Vagina (tissue), 2 donors: Measurements from ENCODE around the gene F12.

Experiments used
- POLR2A ChIP-seq, 2 donors: fragments of 450-650 bp; IDR thresholded peaks; one replicate each; pipeline ENCODE4 v1.6.1; 2017; ENCODE audit warnings: antibody characterized with exemption in 2 of 2, mild to moderate bottlenecking in 2 of 2, moderate library complexity in 2 of 2
- TF ChIP-seq, protein P1 (sequence below), 3 experiments: fragments of 450-650 bp in 2 of 3; fragments of 200-600 bp in 1 of 3; sonication (generic) in 1 of 3; IDR thresholded peaks; one replicate each; pipeline ENCODE4 v1.5.1; 2017 to 2019; ENCODE audit warnings: antibody characterized with exemption in 3 of 3, mild to moderate bottlenecking in 2 of 3, moderate library complexity in 2 of 3

GRCh38 chr5:177429248-177430040, 20.1 kb upstream of the F12 start:
- TF ChIP-seq POLR2A (IDR thresholded peaks at IDR 0.05) = no peak
- TF ChIP-seq, protein P1, sequence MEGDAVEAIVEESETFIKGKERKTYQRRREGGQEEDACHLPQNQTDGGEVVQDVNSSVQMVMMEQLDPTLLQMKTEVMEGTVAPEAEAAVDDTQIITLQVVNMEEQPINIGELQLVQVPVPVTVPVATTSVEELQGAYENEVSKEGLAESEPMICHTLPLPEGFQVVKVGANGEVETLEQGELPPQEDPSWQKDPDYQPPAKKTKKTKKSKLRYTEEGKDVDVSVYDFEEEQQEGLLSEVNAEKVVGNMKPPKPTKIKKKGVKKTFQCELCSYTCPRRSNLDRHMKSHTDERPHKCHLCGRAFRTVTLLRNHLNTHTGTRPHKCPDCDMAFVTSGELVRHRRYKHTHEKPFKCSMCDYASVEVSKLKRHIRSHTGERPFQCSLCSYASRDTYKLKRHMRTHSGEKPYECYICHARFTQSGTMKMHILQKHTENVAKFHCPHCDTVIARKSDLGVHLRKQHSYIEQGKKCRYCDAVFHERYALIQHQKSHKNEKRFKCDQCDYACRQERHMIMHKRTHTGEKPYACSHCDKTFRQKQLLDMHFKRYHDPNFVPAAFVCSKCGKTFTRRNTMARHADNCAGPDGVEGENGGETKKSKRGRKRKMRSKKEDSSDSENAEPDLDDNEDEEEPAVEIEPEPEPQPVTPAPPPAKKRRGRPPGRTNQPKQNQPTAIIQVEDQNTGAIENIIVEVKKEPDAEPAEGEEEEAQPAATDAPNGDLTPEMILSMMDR (IDR thresholded peaks at IDR 0.05) = no peak
